Measurements from ENCODE around the gene TET3. TPM values are rescaled to one million over a fixed set of nuclear protein-coding genes. Genes with fewer than 3 reads are reported as not detected.

The TET3 gene
- polyA plus RNA-seq, 1 donor from 2014 or later, result 18.2 TPM

DNA sequence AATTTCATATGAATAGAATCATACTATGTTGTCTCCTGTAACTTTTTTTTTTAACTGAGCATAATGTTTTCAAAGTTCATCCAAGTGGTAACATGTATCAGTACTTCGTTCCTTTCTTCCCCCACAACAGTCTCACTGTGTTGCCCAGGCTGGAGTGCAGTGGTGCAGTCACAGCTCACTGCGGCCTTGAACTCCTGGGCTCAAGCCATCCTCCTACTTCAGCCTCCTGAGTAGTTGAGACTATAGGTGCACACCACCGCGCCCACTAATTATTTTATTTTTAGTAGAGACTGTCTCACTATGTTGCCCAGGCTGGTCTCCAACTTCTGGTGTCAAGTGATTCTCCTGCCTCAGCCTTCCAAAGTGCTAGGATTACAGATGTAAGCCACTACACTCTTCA, 23.4 kb upstream of the TET3 start:
- H3K79me2 ChIP-seq (replicated peaks; ENCODE audit: insufficient read depth, low read length), result no peaks in the 10 kb centered on the region
- no peak overlapping the region for H3K27ac ChIP-seq (ENCODE audit: low read length)
- H3F3A ChIP-seq (ENCODE audit: insufficient read depth, low read length, poor library complexity, severe bottlenecking), result no peaks in the 10 kb centered on the region
- TF ChIP-seq POLR2AphosphoS5 (IDR thresholded peaks at IDR 0.05) (no peak), REST (IDR thresholded peaks at IDR 0.05; ENCODE audit: borderline replicate concordance) (no peak), MXI1 (conservative IDR thresholded peaks at IDR 0.05; ENCODE audit: poor library complexity, severe bottlenecking) (no peak), TAF1 (IDR thresholded peaks at IDR 0.05; ENCODE audit: low read depth) (no peak), RAD21 (conservative IDR thresholded peaks at IDR 0.05) (no peak), SMC3 (conservative IDR thresholded peaks at IDR 0.05; ENCODE audit: poor library complexity) (no peak), EZH2 (IDR thresholded peaks at IDR 0.05; ENCODE audit: borderline replicate concordance, insufficient read depth, low read length, poor library complexity, severe bottlenecking) (no peak), EP300 (conservative IDR thresholded peaks at IDR 0.05; ENCODE audit: poor library complexity, severe bottlenecking) (no peak)
- TF ChIP-seq, protein P1, sequence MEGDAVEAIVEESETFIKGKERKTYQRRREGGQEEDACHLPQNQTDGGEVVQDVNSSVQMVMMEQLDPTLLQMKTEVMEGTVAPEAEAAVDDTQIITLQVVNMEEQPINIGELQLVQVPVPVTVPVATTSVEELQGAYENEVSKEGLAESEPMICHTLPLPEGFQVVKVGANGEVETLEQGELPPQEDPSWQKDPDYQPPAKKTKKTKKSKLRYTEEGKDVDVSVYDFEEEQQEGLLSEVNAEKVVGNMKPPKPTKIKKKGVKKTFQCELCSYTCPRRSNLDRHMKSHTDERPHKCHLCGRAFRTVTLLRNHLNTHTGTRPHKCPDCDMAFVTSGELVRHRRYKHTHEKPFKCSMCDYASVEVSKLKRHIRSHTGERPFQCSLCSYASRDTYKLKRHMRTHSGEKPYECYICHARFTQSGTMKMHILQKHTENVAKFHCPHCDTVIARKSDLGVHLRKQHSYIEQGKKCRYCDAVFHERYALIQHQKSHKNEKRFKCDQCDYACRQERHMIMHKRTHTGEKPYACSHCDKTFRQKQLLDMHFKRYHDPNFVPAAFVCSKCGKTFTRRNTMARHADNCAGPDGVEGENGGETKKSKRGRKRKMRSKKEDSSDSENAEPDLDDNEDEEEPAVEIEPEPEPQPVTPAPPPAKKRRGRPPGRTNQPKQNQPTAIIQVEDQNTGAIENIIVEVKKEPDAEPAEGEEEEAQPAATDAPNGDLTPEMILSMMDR (IDR thresholded peaks at IDR 0.05; ENCODE audit: poor library complexity, severe bottlenecking), result no peak
- H3K4me3 ChIP-seq (ENCODE audit: low read length), result no peak overlapping the region
- H4K20me1 ChIP-seq (ENCODE audit: insufficient read depth), result no peaks in the 10 kb centered on the region
- no peak overlapping the region for H2AFZ ChIP-seq (ENCODE audit: low read depth, low read length)
- H3K9me3 ChIP-seq (ENCODE audit: low read length), result no peaks in the 10 kb centered on the region
- H3K9me2 ChIP-seq (ENCODE audit: insufficient read depth, low read length), result no peaks in the 10 kb centered on the region
- H3K27me3 ChIP-seq (ENCODE audit: insufficient read depth, low read depth, low read length), result no peaks in the 10 kb centered on the region
- peaks cover 8% of the 10 kb centered on the region for H3K36me3 ChIP-seq (ENCODE audit: insufficient read depth, low read length)
- no peak overlapping the region for H3K9ac ChIP-seq (ENCODE audit: low read length)
- H3K4me2 ChIP-seq (ENCODE audit: low read length), result no peak overlapping the region

GRCh38 chr2:73961823-73962615, 22.7 kb upstream of the TET3 start:
- no peak overlapping the region for H3K9ac ChIP-seq (ENCODE audit: low read length)
- no peak for TF ChIP-seq RAD21 (conservative IDR thresholded peaks at IDR 0.05)
- no peak for TF ChIP-seq EP300 (conservative IDR thresholded peaks at IDR 0.05; ENCODE audit: poor library complexity, severe bottlenecking)
- TF ChIP-seq, protein P1 (IDR thresholded peaks at IDR 0.05; ENCODE audit: poor library complexity, severe bottlenecking), result no peak
- TF ChIP-seq SMC3 (conservative IDR thresholded peaks at IDR 0.05; ENCODE audit: poor library complexity), result no peak
- TF ChIP-seq REST (IDR thresholded peaks at IDR 0.05; ENCODE audit: borderline replicate concordance), result no peak
- TF ChIP-seq EZH2 (IDR thresholded peaks at IDR 0.05; ENCODE audit: borderline replicate concordance, insufficient read depth, low read length, poor library complexity, severe bottlenecking), result no peak
- no peak for TF ChIP-seq POLR2AphosphoS5 (IDR thresholded peaks at IDR 0.05)
- no peak for TF ChIP-seq TAF1 (IDR thresholded peaks at IDR 0.05; ENCODE audit: low read depth)
- TF ChIP-seq MXI1 (conservative IDR thresholded peaks at IDR 0.05; ENCODE audit: poor library complexity, severe bottlenecking), result no peak
- H3K4me2 ChIP-seq (ENCODE audit: low read length), result no peak overlapping the region
- H3K79me2 ChIP-seq (replicated peaks; ENCODE audit: insufficient read depth, low read length), result no peaks in the 10 kb centered on the region
- no peak overlapping the region for H3K4me3 ChIP-seq (ENCODE audit: low read length)
- H3K27ac ChIP-seq (ENCODE audit: low read length), result no peak overlapping the region
- H3K9me3 ChIP-seq (ENCODE audit: low read length), result no peaks in the 10 kb centered on the region
- H3K9me2 ChIP-seq (ENCODE audit: insufficient read depth, low read length), result no peaks in the 10 kb centered on the region
- no peak overlapping the region for H2AFZ ChIP-seq (ENCODE audit: low read depth, low read length)
- no peaks in the 10 kb centered on the region for H4K20me1 ChIP-seq (ENCODE audit: insufficient read depth)
- H3F3A ChIP-seq (ENCODE audit: insufficient read depth, low read length, poor library complexity, severe bottlenecking), result no peaks in the 10 kb centered on the region
- H3K27me3 ChIP-seq (ENCODE audit: insufficient read depth, low read depth, low read length), result no peaks in the 10 kb centered on the region
- H3K36me3 ChIP-seq (ENCODE audit: insufficient read depth, low read length), result peaks cover 8% of the 10 kb centered on the region
